IPS-NIHi7 (cell line): ENCODE results near the gene NIPBL.
A peak's percentile ranks its signal among the peaks of the same experiment; 100 is the strongest.
"Not testable (repeated sequence)": the region's sequence is repeated elsewhere in the genome, so short reads cannot be mapped to it uniquely, and the experiment has no call there.

Experiments used
- DNase-seq: peaks from one replicate; pipeline ENCODE4 v3.0.0; 2012; ENCODE audit warnings: mixed read lengths; ENCODE audit errors: extremely low spot score

Gene NIPBL

GRCh38 chr5:36945687-36946086, 69.1 kb downstream of the NIPBL start:
- no peak for DNase-seq

DNA sequence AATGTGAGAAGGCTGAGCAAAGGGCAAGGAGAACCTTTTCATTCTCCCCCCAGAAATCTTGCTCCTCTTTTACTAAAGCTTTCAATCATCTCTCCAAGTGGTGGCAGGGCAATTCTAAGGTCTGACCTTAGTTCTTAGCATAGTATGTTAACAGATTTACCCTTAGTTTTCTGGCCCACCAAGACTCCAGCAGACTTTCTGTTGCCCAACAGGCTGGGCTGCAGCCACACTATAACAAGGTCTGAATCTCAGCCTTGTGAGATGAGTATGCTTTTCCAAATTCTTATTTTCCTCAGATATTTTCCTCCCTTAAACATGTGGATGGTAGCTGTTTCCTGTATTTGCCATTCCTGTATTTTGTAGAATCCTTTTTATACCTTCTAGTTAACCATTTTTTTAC, 69.5 kb downstream of the NIPBL start:
- no peak for DNase-seq

DNA sequence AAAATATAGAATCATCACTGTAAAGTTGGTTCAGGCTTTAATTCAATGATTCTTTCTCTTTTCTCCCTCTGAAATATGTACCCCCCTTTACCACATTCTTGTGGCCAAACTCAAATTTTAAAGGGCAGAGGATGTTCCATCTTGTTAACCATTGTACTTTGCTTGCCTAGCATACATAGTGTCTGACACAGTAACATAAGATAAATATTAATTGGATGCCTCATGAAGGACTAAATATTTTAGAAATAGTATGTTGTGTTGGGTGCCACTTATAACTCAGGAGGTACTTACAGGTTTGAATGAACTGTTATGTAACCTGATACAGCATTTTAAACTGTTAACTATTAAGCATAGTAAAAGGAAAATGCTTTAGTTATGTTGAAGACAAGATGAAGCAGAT, 71.5 kb downstream of the NIPBL start:
- DNase-seq = no peak

DNA sequence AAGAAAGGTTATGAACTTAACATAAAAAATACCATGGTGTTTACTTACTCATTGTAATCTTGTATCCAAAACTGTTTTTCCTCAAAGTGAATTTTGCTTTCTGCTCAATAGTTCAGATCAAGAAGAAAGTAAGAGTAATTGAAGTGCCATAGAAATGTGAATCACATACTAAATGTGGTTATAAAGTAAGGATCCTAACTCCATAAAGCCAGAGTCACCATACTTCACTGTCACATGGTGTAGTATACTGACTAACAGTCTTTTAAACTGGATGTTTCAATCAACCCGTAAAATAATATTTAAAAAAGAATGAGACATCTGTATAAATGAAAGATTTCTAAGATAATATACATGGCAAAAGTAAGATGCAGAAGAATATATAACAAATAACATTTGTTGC, 72.1 kb downstream of the NIPBL start:
- no peak for DNase-seq

DNA sequence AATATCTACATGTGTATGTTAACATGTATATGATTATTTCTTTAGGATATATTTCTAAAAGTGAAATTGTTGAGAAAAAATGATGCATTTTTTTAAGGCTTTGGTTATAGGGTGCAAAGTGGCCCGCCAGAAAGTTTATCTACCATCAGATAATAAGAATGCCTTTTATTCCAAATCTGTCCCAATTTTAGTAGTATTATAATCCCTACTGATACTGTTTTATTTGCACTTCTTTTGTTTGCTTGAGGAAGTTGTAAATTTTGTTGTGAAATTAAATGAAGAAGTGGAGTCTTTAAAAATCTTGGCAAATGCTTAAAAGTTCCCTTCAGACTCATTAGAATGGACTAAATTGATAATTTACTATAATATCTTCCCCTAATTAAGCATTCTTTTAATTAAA, 73.0 kb downstream of the NIPBL start:
- DNase-seq = no peak

DNA sequence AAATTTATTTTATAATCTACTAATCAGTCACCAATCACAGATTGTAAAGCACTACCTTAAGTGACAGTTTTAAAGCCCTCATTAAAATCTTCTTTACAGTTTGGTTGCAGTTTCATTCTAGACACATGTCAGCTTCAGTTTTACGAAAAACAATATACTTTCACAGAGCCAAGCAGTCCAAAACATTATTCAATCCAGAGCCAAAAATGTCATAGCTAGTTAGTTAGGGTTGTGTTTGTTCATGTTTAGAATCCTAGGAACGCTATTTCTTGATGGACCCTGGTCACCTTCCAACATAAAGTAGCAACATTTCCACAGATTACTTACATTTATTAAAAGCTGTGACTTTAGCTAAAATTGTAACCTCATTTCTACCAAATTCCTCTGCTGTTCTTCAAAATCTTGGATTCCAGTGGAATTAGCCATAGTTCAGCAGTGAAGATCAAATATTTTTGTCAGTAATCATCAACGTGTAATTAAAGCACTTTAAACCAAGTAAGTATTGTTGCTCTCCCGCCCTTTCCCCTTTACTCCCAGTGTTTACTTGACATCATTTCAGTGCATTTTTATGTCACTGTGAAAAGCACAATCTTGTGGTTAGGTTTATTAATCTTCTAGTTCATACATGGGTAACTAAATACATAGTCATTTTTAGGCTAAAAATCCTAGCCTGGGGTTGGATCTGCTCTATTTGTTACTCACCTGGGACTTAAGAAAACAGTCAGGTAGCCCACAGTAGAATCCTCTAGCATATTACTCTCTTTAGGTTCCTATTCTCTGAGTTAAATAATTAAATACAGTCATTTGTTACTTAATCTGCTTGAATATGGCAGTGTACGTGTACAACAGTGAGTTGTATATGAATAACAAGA, 74.3 kb downstream of the NIPBL start:
- DNase-seq = no peak

GRCh38 chr5:36953043-36953442, 76.5 kb downstream of the NIPBL start:
- DNase-seq = no peak

GRCh38 chr5:36957953-36958537, 81.5 kb downstream of the NIPBL start:
- DNase-seq = no peak

- no peak for DNase-seq
These were observed 82.0 kb downstream of the NIPBL start for GRCh38 chr5:36958612-36959011.

GRCh38 chr5:36965179-36965578, 88.6 kb downstream of the NIPBL start:
- no peak for DNase-seq

DNA sequence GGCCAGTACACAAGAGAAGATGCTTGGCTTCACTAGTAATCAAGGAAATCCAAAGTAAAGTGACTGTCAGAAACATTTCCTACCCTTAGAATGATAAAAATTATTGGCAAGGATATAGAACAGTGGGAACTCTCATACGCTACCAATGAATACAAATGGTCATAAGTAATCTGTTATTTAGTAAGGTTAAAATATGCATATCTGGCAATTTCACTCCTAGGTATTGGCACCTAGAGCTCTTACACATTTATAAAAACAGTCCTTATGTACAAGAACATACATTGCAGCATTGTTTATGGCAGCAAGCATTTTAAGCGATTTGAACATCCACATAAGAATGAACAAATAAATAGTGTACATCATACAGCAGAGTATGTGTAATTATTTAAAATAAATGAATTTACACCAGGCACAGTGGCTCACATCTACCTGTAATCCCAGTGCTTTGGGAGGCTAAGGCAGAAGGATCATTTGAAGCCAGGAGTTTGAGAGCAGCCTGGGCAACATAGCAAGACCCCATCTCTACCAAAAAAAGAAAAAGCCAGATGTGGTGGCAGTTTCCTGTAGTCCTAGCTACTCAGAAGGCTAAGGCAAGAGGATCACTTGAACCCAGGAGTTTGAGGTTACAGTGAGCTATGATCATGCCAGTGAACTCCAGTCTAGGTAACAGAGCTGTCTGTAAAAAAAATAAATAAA, 93.3 kb downstream of the NIPBL start:
- no peak for DNase-seq

- DNase-seq = no peak
These were observed 101.6 kb downstream of the NIPBL start for GRCh38 chr5:36978196-36978595.

- no peak for DNase-seq
These were observed 105.6 kb downstream of the NIPBL start for GRCh38 chr5:36982146-36982545.

- DNase-seq = no peak
These were observed 108.8 kb downstream of the NIPBL start for GRCh38 chr5:36985387-36985786.

DNA sequence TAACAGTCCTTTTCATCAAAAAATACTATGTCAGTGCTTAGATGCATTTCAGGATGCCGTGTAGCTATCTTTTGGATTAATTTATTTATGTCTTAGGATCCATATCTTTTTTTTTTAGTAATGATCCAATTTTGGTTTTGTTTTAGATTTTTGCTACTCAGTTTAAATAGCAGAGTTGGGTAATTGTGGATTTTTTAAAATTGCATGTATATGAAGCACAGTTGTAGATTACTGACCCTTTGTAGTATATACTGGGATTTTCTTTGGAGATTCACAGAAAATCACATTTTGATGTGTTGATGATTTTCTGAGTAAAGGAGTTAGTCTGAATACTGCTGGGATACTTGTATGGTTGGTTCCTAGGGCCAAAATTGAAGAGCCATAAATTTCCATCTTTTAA, 111.8 kb downstream of the NIPBL start:
- no peak for DNase-seq

- no peak for DNase-seq
These were observed 122.0 kb downstream of the NIPBL start for GRCh38 chr5:36998578-36998977.

- peak; percentile 17 for DNase-seq
These were observed 125.7 kb downstream of the NIPBL start for GRCh38 chr5:37002176-37002751.

DNA sequence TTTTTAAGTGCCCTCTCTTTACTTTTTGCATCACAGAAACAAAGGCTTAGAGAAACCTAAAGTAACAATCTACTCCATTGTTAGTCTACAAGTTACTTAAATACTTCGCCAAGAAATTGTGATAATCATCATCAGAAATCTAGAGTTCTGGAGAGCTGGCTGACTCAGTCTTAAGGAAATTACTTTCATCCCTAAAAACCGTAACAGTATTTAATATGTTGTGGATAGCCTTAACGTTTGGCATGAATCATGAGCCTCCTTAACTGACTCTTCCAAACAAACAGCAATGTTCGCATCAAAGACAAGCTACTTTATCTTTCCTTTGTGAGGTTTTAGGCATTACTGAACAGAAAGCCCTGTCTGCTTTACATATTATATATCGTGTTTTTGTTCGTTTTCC, 128.7 kb downstream of the NIPBL start:
- no peak for DNase-seq

- no peak for DNase-seq
These were observed 129.5 kb downstream of the NIPBL start for GRCh38 chr5:37005946-37006540.

DNA sequence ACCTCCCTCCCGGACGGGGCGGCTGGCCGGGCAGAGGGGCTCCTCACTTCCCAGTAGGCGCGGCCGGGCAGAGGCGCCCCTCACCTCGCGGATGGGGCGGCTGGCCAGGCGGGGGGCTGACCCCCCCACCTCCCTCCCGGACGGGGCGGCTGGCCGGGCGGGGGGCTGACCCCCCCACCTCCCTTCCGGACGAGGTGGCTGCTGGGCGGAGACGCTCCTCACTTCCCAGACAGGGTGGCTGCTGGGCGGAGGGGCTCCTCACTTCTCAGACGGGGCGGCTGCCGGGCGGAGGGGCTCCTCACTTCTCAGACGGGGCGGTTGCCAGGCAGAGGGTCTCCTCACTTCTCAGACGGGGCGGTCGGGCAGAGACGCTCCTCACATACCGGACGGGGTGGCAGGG, 136.6 kb downstream of the NIPBL start:
- DNase-seq = not testable (repeated sequence)

DNA sequence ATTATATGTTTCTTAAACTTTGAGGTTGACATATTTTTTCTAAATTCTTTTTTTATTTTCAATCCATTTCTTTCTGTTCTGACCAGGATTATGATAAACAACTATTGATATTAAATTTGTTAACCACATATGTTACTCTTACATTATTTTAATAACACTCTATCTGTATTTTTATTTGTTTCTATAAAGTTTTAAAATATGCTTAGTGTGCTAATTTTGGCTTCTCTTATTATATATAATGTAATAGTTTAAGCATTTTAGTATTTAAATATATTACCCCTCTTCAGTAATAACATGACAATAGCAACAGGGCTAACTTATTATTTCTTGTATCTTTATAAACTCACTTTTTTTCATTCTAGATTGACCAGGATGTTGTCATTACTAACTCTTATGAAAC, 137.8 kb downstream of the NIPBL start:
- DNase-seq = no peak
